Cardiac muscle cell (in vitro differentiated cells and primary cell): Measurements from ENCODE around the gene LMNA. TPM values are rescaled to one million over a fixed set of nuclear protein-coding genes. Genes with fewer than 3 reads are reported as not detected.

Experiments
- DNase-seq, 2 donors: peaks; one replicate each; pipeline versions ENCODE4 v3.0.0 to v3.0.0-alpha.2; 2010 to 2017; ENCODE audit warnings: low read depth in 1 of 2, low spot score in 1 of 2
- H3K27ac ChIP-seq: fragments of 200-600 bp; sonication (generic); 2 replicates; pipeline ENCODE4 v1.5.1; 2016
- H3K27me3 ChIP-seq: fragments of 200-600 bp; sonication (generic); 2 replicates; pipeline ENCODE4 v1.6.0; 2016; ENCODE audit warnings: control low read depth
- H3K36me3 ChIP-seq: fragments of 200-600 bp; sonication (generic); 2 replicates; pipeline ENCODE4 v1.5.1; 2016; ENCODE audit warnings: control low read depth
- H3K4me1 ChIP-seq: fragments of 200-600 bp; sonication (generic); 2 replicates; pipeline ENCODE4 v1.8.1; 2017; ENCODE audit warnings: low read depth, mild to moderate bottlenecking, mixed run types
- H3K4me3 ChIP-seq: fragments of 200-600 bp; sonication (generic); 2 replicates; pipeline ENCODE4 v1.5.1; 2016; ENCODE audit warnings: mild to moderate bottlenecking
- H3K9me3 ChIP-seq: fragments of 200-600 bp; sonication (generic); 2 replicates; pipeline ENCODE4 v1.5.1; 2017; ENCODE audit warnings: low read depth, mild to moderate bottlenecking, control low read depth
- CTCF ChIP-seq: IDR thresholded peaks from 2 replicates; pipeline ENCODE4 v1.5.1; 2012; ENCODE audit warnings: low read depth, mild to moderate bottlenecking, low read length
- polyA plus RNA-seq: library from polyadenylated mRNA; unstranded; fragments of >200 nt; fragmentation: Nextera tagmentation; extraction: Ambion mirVana; gene quantifications from 2 replicates; pipeline ENCODE4 v1.2.1, GENCODE V29; 2016
- total RNA-seq: library from RNA; depleted of rRNA; stranded (reverse); fragments of >200 nt; gene quantifications from 2 replicates; pipeline ENCODE4 v1.2.3, GENCODE V29; 2016

The LMNA gene
- total and polyA plus RNA-seq, 2 experiments from 2014 or later: 128 to 149 TPM

GRCh38 chr1:156079762-156080161 is 34.7 kb upstream of the LMNA start:
- TF ChIP-seq CTCF: no peak
- peaks cover 46% of the 10 kb centered on the region for H3K4me1 ChIP-seq
- H3K27ac ChIP-seq: no peak overlapping the region
- peak overlapping the region; percentile 99 for H3K4me3 ChIP-seq
- H3K9me3 ChIP-seq: no peaks in the 10 kb centered on the region
- no peak for DNase-seq
- H3K27me3 ChIP-seq: no peaks in the 10 kb centered on the region
- H3K36me3 ChIP-seq: peaks cover 12% of the 10 kb centered on the region

GRCh38 chr1:156080241-156080862 is 34.2 kb upstream of the LMNA start:
- H3K36me3 ChIP-seq: peaks cover 12% of the 10 kb centered on the region
- no peaks in the 10 kb centered on the region for H3K9me3 ChIP-seq
- no peak for DNase-seq
- no peaks in the 10 kb centered on the region for H3K27me3 ChIP-seq
- peak overlapping the region; percentile 15 for H3K27ac ChIP-seq
- peak overlapping the region; percentile 99 for H3K4me3 ChIP-seq
- peaks cover 43% of the 10 kb centered on the region for H3K4me1 ChIP-seq
- no peak for TF ChIP-seq CTCF

- no peak for TF ChIP-seq CTCF
- Histone ChIP-seq H3K36me3 (peaks cover 11% of the 10 kb centered on the region), H3K27me3 (no peaks in the 10 kb centered on the region), H3K9me3 (no peaks in the 10 kb centered on the region), H3K4me1 (peaks cover 43% of the 10 kb centered on the region), H3K27ac (peak overlapping the region; percentile 15), H3K4me3 (peak overlapping the region; percentile 99)
- DNase-seq: no peak
Observed at GRCh38 chr1:156080863-156081179, 33.7 kb upstream of the LMNA start.

GRCh38 chr1:156081180-156081916 is 33.2 kb upstream of the LMNA start:
- H3K36me3 ChIP-seq: peaks cover 8% of the 10 kb centered on the region
- peaks cover 43% of the 10 kb centered on the region for H3K4me1 ChIP-seq
- H3K9me3 ChIP-seq: no peaks in the 10 kb centered on the region
- H3K27ac ChIP-seq: peak overlapping the region; percentile 92
- peak overlapping the region; percentile 99 for H3K4me3 ChIP-seq
- peak; percentile 16 to 51 for DNase-seq
- H3K27me3 ChIP-seq: no peaks in the 10 kb centered on the region
- TF ChIP-seq CTCF: no peak

GRCh38 chr1:156081917-156082308 is 32.6 kb upstream of the LMNA start:
- peak; percentile 23 to 39 for DNase-seq
- no peaks in the 10 kb centered on the region for H3K27me3 ChIP-seq
- H3K9me3 ChIP-seq: no peaks in the 10 kb centered on the region
- H3K4me1 ChIP-seq: peaks cover 43% of the 10 kb centered on the region
- peaks cover 4% of the 10 kb centered on the region for H3K36me3 ChIP-seq
- TF ChIP-seq CTCF: no peak
- H3K27ac ChIP-seq: peak overlapping the region; percentile 92
- peak overlapping the region; percentile 99 for H3K4me3 ChIP-seq
